GM18526 (cell line): Measurements from ENCODE around the gene TMEM151A.

ENCODE experiments used
- POLR2A ChIP-seq: IDR thresholded peaks from 3 replicates; pipeline ENCODE4 v1.6.1; 2011; ENCODE audit not compliant: insufficient read length; ENCODE audit errors: extremely low read depth

The TMEM151A gene

GRCh38 chr11:66344550-66345315, 53.0 kb downstream of the TMEM151A start, which contains the start of gene BRMS1:
TSS of gene BRMS1 (minus strand) at chr11:66345104. CDS start at chr11:66342234, 2,870 bp downstream.
- TF ChIP-seq POLR2A, result peak; percentile 95

- TF ChIP-seq POLR2A, result no peak
These were observed 53.6 kb downstream of the TMEM151A start for GRCh38 chr11:66345316-66345649.
